Amniotic epithelial cell (primary cell): ENCODE measurements around the gene PDZRN4.
"Not testable (repeated sequence)": the region's sequence is repeated elsewhere in the genome, so short reads cannot be mapped to it uniquely, and the experiment has no call there.

Experiments
- DNase-seq: peaks from one replicate; pipeline ENCODE4 v3.0.0-alpha.2; 2010; ENCODE audit warnings: low read depth

Gene PDZRN4

DNA sequence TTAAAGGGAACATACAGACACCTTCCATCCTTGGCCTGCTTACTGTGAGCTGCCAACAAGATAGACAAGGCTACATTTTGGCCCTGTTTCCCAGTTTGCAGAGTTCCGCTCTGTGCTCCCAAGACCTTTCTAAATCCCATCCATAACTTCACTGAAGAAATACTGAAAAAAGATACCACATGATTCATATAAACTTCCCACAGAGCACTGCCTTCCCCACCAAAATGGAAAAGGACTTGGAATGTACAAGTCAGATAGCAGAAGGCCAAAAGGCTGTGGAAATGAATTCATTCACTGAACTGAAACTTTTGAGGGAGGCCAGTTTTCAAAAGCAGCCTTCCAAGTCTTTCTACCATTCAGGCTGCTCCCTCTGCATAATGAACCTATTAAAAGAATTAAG is 29.6 kb downstream of the PDZRN4 start:
- peak; percentile 17 for DNase-seq

DNA sequence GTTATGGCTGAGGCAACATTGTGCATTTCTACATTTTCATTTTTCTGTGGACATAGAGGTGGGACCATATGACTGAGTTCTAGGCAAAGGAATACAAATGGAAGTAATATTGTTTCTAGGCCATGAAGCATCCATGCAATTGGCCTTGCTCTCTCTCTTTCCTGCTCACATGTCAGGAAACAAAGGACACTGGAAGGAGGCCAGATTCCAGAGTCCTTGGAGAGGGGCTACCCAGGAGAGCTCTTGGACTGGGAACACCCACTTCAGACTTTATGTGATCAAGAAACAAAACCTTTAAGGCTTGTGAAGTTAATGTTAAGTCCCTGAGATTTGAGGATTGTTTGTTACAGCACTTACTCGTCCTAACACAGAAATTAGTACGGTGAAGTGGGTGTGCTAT is 32.8 kb downstream of the PDZRN4 start:
- DNase-seq = no peak

DNA sequence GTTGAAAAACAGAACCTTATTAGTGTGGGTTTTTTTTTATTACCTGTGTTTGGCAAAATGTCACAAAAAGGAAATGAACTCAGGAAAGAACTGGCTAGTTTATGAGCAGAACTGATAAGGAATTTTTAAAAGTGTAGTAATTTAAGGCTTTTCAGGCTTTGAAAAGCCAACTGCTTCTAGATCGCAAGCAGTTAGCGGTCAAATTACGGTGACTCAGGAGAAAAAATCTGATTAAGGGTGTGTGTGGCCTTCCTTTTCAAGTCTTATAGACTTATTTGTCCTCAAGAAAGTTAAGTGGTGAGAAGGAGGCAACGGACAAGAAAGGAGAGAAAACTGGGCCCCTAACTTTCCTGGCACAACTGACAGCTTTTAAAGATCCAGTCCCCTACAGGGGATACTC is 33.4 kb downstream of the PDZRN4 start:
- DNase-seq = no peak

DNA sequence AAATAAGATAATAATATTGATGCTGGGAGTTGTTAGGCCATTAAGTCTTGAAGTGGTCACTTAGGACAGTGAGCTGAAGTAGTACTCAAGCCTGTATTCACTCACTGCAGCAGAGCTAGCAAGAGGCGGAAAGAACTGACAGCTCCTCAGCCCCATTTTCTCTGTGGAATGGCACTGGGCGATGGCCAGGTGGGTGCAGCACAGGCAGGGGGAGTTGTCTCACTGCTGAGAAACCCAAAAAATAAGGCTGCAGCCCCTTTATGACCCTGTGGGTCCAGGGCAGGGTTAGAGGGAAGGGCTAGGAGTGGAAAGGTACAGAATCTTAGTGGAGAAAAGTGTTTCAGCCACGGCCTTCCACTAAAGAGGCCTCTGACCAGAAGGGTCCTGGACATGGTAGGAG is 35.5 kb downstream of the PDZRN4 start:
- no peak for DNase-seq

- no peak for DNase-seq
Measured at GRCh38 chr12:41224066-41224465, 35.9 kb downstream of the PDZRN4 start.

DNA sequence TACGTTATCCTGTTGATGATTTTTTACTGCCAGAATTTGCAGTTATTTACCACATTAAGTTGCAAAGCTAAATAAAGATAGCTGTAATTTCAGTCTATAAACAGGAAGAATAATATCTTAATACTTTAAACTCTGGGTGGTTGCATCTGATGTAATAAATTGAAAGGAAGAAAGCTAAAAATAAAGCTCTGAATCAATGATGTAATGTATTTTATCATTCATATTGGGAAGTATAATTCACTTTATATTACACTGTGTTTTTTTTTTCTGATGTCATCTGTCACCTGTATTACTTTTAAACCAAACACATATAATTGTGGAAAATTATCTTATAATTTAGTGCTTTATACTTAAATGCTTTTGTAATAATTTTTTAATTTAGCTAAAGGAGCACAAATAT is 37.1 kb downstream of the PDZRN4 start:
- DNase-seq = no peak

- DNase-seq = no peak
Measured at GRCh38 chr12:41228066-41228820, 40.1 kb downstream of the PDZRN4 start.

- DNase-seq = no peak
Measured at GRCh38 chr12:41230756-41231155, 42.6 kb downstream of the PDZRN4 start.

- DNase-seq = no peak
Measured at GRCh38 chr12:41234692-41235091, 46.6 kb downstream of the PDZRN4 start.

GRCh38 chr12:41242603-41243002 is 54.5 kb downstream of the PDZRN4 start:
- no peak for DNase-seq

DNA sequence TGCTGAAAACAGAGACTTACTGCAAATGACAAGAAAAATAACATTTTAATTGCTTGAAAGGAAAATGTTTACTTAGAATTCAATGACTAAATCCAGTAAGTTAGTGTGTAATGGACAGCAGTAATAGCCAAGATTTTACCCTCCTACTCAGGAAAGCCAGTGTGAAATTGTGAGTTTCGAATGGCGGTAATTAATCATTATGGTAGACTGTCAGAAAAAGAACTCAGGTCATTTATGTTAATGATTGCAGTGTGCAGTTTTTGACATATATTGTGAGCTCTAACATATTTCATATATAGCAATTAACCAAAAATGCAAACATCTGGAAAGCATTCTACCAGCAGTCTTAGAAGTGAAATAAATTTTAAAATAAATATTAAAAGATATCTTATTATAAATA is 60.3 kb downstream of the PDZRN4 start:
- DNase-seq = no peak

- DNase-seq = no peak
Measured at GRCh38 chr12:41250748-41251147, 62.6 kb downstream of the PDZRN4 start.

- DNase-seq = peak; percentile 43
Measured at GRCh38 chr12:41254004-41254914, 66.1 kb downstream of the PDZRN4 start.

GRCh38 chr12:41263196-41263595 is 75.1 kb downstream of the PDZRN4 start:
- DNase-seq = not testable (repeated sequence)

- DNase-seq = no peak
Measured at GRCh38 chr12:41264281-41264680, 76.2 kb downstream of the PDZRN4 start.

DNA sequence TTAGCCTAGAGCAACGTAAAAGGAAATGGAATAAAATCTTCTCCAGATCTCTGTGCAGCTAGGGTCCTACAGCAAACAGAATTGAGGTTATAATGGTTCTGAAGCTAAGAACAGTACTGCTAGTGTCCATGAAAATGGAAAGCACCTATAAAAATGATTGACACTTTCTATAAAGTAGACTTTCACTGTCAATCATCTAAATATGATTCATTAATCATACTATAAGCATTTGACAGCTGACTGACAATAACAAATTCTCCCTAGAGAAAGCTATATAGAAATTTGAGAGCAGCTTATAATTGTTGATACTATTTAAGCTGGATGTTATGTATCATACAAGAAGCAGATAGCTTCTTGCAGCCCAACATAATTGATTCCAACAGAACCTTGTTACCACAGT is 80.9 kb downstream of the PDZRN4 start:
- no peak for DNase-seq

GRCh38 chr12:41271489-41271888 is 83.4 kb downstream of the PDZRN4 start:
- DNase-seq = no peak

DNA sequence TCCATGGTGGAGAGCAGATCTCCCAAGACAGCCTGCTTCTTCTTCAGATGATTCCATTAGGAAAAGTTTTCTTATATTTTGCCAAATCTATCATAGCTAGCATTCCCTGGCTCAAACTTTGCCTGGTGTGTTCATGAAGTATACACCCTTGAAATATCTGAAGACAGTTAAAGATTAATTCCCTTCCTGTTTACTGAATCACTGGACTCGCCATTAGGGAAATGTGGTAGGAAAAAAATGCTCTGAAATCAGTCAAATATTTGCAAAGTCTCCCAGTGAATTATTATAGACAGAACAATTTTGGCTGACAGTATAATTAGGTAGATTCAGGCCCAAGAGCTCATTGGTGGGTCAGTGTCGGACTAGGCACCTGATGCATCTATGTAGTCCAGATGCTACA is 86.5 kb downstream of the PDZRN4 start:
- peak; percentile 10 for DNase-seq

- DNase-seq = peak; percentile 50
Measured at GRCh38 chr12:41277100-41277945, 89.2 kb downstream of the PDZRN4 start.

DNA sequence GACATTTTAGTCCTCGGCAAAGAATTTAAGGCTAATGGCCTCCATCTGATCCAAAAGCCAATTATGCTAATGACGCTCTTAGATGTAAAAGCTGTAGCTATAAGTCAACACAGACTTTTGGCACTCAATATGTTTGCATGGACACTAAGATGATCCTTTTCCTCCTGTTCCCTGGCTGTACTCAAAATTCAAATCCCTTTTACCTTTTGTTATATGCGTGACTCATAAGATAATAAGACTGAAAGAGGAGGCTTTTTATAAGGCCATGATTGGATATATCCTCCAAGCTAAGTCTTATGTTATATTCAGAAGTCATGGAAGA is 89.8 kb downstream of the PDZRN4 start:
- DNase-seq = no peak

DNA sequence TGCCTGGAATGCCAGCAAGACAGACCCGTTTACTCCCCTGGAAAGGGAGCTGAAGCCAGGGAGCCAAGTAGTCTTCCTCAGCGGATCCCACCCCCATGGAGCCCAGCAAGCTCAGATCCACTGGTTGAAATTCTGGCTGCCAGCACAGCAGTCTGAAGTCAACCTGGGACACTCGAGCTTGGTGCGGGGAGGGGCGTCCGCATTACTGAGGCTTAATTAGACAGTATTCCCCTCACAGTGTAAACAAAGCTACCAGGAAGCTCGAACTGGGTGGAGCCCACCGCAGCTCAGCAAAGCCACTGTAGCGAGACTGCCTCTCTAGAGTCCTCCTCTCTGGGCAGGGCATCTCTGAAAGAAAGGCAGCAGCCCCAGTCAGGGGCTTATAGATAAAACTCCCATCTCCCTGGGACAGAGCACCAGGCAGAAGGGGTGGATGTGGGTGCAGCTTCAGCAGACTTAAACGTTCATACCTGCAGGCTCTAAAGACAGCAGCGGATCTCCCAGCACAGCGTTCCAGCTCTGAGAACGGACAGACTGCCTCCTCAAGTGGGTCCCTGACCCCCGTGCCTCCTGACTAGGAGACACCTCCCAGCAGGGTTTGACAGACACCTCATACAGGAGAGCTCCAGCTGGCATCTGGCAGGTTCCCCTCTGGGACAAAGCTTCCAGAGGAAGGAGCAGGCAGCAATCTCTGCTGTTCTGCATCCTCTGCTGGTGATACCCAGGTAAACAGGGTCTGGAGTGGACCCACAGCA is 92.4 kb downstream of the PDZRN4 start:
- DNase-seq = not testable (repeated sequence)

GRCh38 chr12:41285470-41285869 is 97.3 kb downstream of the PDZRN4 start:
- DNase-seq = not testable (repeated sequence)
